ENCODE results near the gene MYCBP. TPM values are rescaled to one million over a fixed set of nuclear protein-coding genes. Genes with fewer than 3 reads are reported as not detected.

MYCBP gene
- total RNA-seq, 1 experiment from 2014 or later: 20.3 TPM

DNA sequence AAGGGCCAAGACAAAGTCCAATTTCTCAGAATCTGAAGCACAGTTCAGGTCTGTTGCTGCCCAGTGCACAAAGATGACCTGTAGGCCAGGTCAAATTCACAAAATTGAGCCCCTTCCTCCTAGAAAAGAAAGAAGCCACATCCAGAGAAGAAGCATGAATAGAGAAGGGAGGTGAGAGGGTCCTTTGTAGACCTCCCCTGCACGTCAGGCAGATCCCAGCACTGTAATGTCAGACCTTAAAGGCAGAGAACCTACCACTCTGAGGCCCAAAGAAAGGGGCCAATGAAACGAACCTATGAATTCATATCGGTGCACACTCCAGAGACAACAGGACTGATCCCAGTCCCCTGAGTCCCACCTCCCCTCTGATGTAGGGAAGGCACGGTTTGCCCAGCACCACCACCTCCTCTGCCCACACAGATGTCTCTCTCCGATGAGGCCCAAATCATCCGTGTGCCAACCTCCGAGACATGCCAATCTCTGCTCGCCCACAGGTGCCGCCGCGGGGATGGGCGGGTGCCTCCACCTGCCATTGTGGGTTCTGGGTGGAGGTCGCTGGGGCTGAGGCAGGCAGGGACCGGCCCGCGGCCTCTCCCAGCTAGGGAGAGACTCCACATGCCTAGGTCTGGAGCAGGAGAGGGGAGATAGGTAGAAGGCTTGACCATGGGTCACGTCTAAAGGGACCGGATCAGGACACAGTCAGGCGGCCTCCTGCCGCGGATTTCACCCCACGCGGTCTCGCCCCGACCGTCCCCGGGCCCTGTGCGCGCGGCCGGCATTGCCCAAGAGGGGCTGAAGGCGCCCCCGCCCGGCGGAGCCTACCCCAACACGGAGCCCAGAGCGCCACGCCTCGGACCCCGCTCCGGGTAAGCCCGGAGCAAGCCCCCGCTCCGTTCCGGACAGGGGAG is 55.6 kb downstream of the MYCBP start:
- ChIA-PET CTCF (no interaction called here), POLR2A (ENCODE audit: unreplicated experiment) (no interaction called here)
- Histone ChIP-seq H3K36me3 (ENCODE audit: low read depth, low read length) (no peaks in the 10 kb centered on the region), H3K27me3 (ENCODE audit: low read length) (peaks cover 94% of the 10 kb centered on the region), H2AFZ (ENCODE audit: low read length) (no peak overlapping the region), H3K9me2 (replicated peaks; ENCODE audit: low read length) (no peaks in the 10 kb centered on the region), H3K4me1 (ENCODE audit: insufficient read depth, low read length) (0 out of 2 replicates have a peak, but pooled peaks cover 5% of the 10 kb centered on the region), H4K20me1 (ENCODE audit: low read length) (no peaks in the 10 kb centered on the region), H3K27ac (ENCODE audit: low read length) (no peak overlapping the region), H3K4me2 (ENCODE audit: low read length) (no peak overlapping the region), H3K9ac (ENCODE audit: low read length) (no peak overlapping the region), H3K9me3 (ENCODE audit: low read length) (no peaks in the 10 kb centered on the region), H3F3A (ENCODE audit: low read length, unreplicated experiment) (no peaks in the 10 kb centered on the region), H3K79me2 (ENCODE audit: low read length) (no peaks in the 10 kb centered on the region), H3K4me3 (ENCODE audit: low read length) (no peak overlapping the region)
- intact Hi-C loops (cut with micrococcal nuclease): no loop called here
- no TSS peak for BruUV-seq (replicated peaks)
- TF ChIP-seq, protein P1, sequence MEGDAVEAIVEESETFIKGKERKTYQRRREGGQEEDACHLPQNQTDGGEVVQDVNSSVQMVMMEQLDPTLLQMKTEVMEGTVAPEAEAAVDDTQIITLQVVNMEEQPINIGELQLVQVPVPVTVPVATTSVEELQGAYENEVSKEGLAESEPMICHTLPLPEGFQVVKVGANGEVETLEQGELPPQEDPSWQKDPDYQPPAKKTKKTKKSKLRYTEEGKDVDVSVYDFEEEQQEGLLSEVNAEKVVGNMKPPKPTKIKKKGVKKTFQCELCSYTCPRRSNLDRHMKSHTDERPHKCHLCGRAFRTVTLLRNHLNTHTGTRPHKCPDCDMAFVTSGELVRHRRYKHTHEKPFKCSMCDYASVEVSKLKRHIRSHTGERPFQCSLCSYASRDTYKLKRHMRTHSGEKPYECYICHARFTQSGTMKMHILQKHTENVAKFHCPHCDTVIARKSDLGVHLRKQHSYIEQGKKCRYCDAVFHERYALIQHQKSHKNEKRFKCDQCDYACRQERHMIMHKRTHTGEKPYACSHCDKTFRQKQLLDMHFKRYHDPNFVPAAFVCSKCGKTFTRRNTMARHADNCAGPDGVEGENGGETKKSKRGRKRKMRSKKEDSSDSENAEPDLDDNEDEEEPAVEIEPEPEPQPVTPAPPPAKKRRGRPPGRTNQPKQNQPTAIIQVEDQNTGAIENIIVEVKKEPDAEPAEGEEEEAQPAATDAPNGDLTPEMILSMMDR (conservative IDR thresholded peaks at IDR 0.05; ENCODE audit: low read depth, low read length): no peak
- no peak for TF ChIP-seq EZH2 (IDR thresholded peaks at IDR 0.05; ENCODE audit: low read length, unreplicated experiment)
- TF ChIP-seq EZH2phosphoT487 (IDR thresholded peaks at IDR 0.05; ENCODE audit: borderline replicate concordance, low read length): no peak
- DNase-seq (no peak), ATAC-seq (no peak)

DNA sequence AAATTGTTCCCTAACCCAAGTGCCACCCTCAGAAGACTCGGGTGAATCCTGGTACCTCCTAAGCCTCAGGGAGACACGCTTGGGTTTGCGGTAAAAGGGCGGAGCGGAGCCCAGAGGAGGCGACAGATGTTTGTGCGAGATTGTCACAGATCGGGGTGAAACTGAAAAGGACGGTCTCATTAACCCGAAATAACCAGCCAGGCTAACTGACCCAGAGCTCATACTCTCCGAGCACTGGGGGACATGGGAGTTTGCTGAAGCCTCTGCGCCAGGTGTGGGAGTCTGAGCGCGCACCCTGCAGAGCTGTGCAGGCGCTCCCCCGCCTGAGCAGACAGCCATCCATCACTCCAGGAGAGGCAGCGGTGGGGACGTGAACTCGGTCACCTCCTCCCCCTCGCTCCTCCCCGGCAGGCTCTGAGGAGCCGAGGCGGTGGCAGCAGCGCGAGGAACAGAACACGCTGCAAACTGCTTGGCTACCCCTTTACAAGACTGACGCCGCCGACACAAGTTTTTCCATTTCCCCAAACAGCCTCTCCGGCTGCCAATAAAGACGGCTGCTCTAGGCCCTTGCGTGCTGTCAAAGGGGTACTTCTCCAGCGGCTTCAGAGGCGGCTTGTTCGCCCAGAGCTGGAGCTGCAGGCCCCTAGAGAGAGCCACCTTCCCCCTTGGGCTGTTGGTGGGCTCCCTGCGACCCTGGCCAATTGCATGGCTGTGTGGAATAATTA is 57.1 kb downstream of the MYCBP start:
- Histone ChIP-seq H3K9ac (ENCODE audit: low read length) (no peak overlapping the region), H3K27ac (ENCODE audit: low read length) (no peak overlapping the region), H3K4me3 (ENCODE audit: low read length) (no peak overlapping the region), H3K9me2 (replicated peaks; ENCODE audit: low read length) (no peaks in the 10 kb centered on the region), H2AFZ (ENCODE audit: low read length) (no peak overlapping the region), H3K36me3 (ENCODE audit: low read depth, low read length) (no peaks in the 10 kb centered on the region), H3K79me2 (ENCODE audit: low read length) (no peaks in the 10 kb centered on the region), H3K4me1 (ENCODE audit: insufficient read depth, low read length) (0 out of 2 replicates have a peak, but pooled peaks cover 5% of the 10 kb centered on the region), H4K20me1 (ENCODE audit: low read length) (no peaks in the 10 kb centered on the region), H3K27me3 (ENCODE audit: low read length) (peaks cover 93% of the 10 kb centered on the region), H3K4me2 (ENCODE audit: low read length) (no peak overlapping the region), H3K9me3 (ENCODE audit: low read length) (no peaks in the 10 kb centered on the region), H3F3A (ENCODE audit: low read length, unreplicated experiment) (no peaks in the 10 kb centered on the region)
- DNase-seq (no peak), ATAC-seq (no peak)
- ChIA-PET POLR2A (ENCODE audit: unreplicated experiment) (no interaction called here), CTCF (no interaction called here)
- TF ChIP-seq EZH2 (IDR thresholded peaks at IDR 0.05; ENCODE audit: low read length, unreplicated experiment) (no peak), EZH2phosphoT487 (IDR thresholded peaks at IDR 0.05; ENCODE audit: borderline replicate concordance, low read length) (no peak)
- TF ChIP-seq, protein P1 (conservative IDR thresholded peaks at IDR 0.05; ENCODE audit: low read depth, low read length): no peak
- no TSS peak for BruUV-seq (replicated peaks)
- intact Hi-C loops (cut with micrococcal nuclease): no loop called here

Data from PC-3 (cell line).